ENCODE measurements around the gene MEA1.

- TF ChIP-seq CTCF (IDR thresholded peaks at IDR 0.05) = no peak
- TF ChIP-seq POLR2A (IDR thresholded peaks at IDR 0.05) = no peak
- TF ChIP-seq POLR2AphosphoS5 (IDR thresholded peaks at IDR 0.05) = peak; percentile 83 to 89 (median 88)
These were observed at the start of gene MEA1, which contains the start of gene KLHDC3 for GRCh38 chr6:43013843-43014433.

Measured in breast epithelium (tissue), 3 donors.